HG03108 (cell line): ENCODE data around the gene G6PC2.
"Not testable (repeated sequence)": the region's sequence is repeated elsewhere in the genome, so short reads cannot be mapped to it uniquely, and the experiment has no call there.

ENCODE experiments used
- ATAC-seq: cut with Tn5 transposase; IDR thresholded peaks from one replicate; pipeline ENCODE4 v1.9.1; 2021; ENCODE audit warnings: moderate library complexity; ENCODE audit not compliant: unreplicated experiment

G6PC2 gene

GRCh38 chr2:168903888-168904287, 2.8 kb downstream of the G6PC2 start:
- no peak for ATAC-seq

- ATAC-seq = no peak
Observed at GRCh38 chr2:168904358-168904757, 3.3 kb downstream of the G6PC2 start.

GRCh38 chr2:168907940-168908662, 7.0 kb downstream of the G6PC2 start:
- no peak for ATAC-seq

GRCh38 chr2:168910330-168910729, 9.2 kb downstream of the G6PC2 start:
- ATAC-seq = no peak

- ATAC-seq = no peak
Observed at GRCh38 chr2:168912466-168912865, 11.4 kb downstream of the G6PC2 start.

GRCh38 chr2:168912901-168913369, 11.8 kb downstream of the G6PC2 start:
- ATAC-seq = no peak

- no peak for ATAC-seq
Observed at GRCh38 chr2:168913495-168913894, 12.4 kb downstream of the G6PC2 start.

- ATAC-seq = no peak
Observed at GRCh38 chr2:168915441-168916330, 14.6 kb downstream of the G6PC2 start.

GRCh38 chr2:168916331-168916675, 15.2 kb downstream of the G6PC2 start:
- no peak for ATAC-seq

- no peak for ATAC-seq
Observed at GRCh38 chr2:168920504-168921157, 19.5 kb downstream of the G6PC2 start.

GRCh38 chr2:168926621-168927386, 25.7 kb downstream of the G6PC2 start:
- ATAC-seq = no peak

GRCh38 chr2:168928113-168928831, 27.2 kb downstream of the G6PC2 start:
- ATAC-seq = no peak

GRCh38 chr2:168929031-168929430, 27.9 kb downstream of the G6PC2 start:
- ATAC-seq = no peak

GRCh38 chr2:168930242-168930641, 29.2 kb downstream of the G6PC2 start:
- ATAC-seq = no peak

GRCh38 chr2:168932174-168932573, 31.1 kb downstream of the G6PC2 start:
- not testable (repeated sequence) for ATAC-seq

GRCh38 chr2:168934826-168935225, 33.7 kb downstream of the G6PC2 start:
- ATAC-seq = no peak

GRCh38 chr2:168935810-168936581, 34.9 kb downstream of the G6PC2 start:
- ATAC-seq = no peak

- ATAC-seq = no peak
Observed at GRCh38 chr2:168939061-168939460, 38.0 kb downstream of the G6PC2 start.

- no peak for ATAC-seq
Observed at GRCh38 chr2:168939918-168940317, 38.8 kb downstream of the G6PC2 start.
